Psoas muscle (tissue), 8 donors: ENCODE results near the gene TMED6. TPM values are rescaled to one million over a fixed set of nuclear protein-coding genes. Genes with fewer than 3 reads are reported as not detected.

Experiments
- ATAC-seq, 4 donors: fragments of 200-7000 bp; cut with Tn5 transposase; one replicate each; pipeline ENCODE4 v1.9.1; 2020; ENCODE audit warnings: moderate library complexity in 3 of 4, mild to moderate bottlenecking in 2 of 4
- DNase-seq, 2 donors: peaks; one replicate each; pipeline ENCODE4 v3.0.0-alpha.2; 2020
- H3K27ac ChIP-seq: fragments of 200-600 bp; one replicate; pipeline ENCODE4 v1.8.0; 2022
- H3K27me3 ChIP-seq, 3 donors: fragments of 200-600 bp in 1 of 3; one replicate each; pipeline versions ENCODE4 v1.6.1 to v1.8.0; 2013 to 2022; ENCODE audit warnings: low read length in 2 of 3, mild to moderate bottlenecking in 2 of 3, moderate library complexity in 1 of 3; ENCODE audit not compliant: insufficient read depth in 3 of 3
- H3K36me3 ChIP-seq, 2 donors: fragments of 200-600 bp in 1 of 2; one replicate each; pipeline versions ENCODE4 v1.6.1 to v1.8.0; 2013 to 2022; ENCODE audit warnings: low read depth in 1 of 2, mild to moderate bottlenecking in 1 of 2, moderate library complexity in 1 of 2; ENCODE audit not compliant: insufficient read depth in 1 of 2
- H3K4me1 ChIP-seq: fragments of 200-600 bp; one replicate; pipeline ENCODE4 v1.8.0; 2022
- H3K4me3 ChIP-seq: fragments of 200-600 bp; one replicate; pipeline ENCODE4 v1.8.0; 2022; ENCODE audit warnings: mild to moderate bottlenecking
- H3K9me3 ChIP-seq: fragments of 200-600 bp; one replicate; pipeline ENCODE4 v1.8.0; 2022
- WGBS, 3 donors: extraction: QIAGEN DNeasy Blood & Tissue Kit; methylation state at CpG; one replicate each; pipeline versions ENCODE4 v1.1.6 to v1.1.7; 2013; 5-methylcytosine and 5-hydroxymethylcytosine counted together
- intact Hi-C, 2 donors: fragments of 100-400 bp; cut with DNase I; formaldehyde crosslinking; loops; one replicate each; pipeline versions ENCODE4 v1.11.0 to v1.14.2; 2022
- polyA plus RNA-seq, 3 donors: library from polyadenylated mRNA; stranded (reverse); fragments of 200-250 nt; gene quantifications; one replicate each; pipeline ENCODE4 v1.2.3, GENCODE V29; 2013
- total RNA-seq, 4 donors: library from RNA; stranded (reverse); fragmentation: NEBNext Ultra II Directional in 2 of 4; extraction: Animal tissue kit (Norgen Biotek cat#: 25700) in 2 of 4; gene quantifications; one replicate each; pipeline versions ENCODE4 v1.2.1 to v1.2.4, GENCODE V29; 2021 to 2023
- TF ChIP-seq, protein P1 (sequence below): fragments of 200-600 bp; IDR thresholded peaks from one replicate; pipeline ENCODE4 v1.8.0; 2022; ENCODE audit warnings: antibody characterized with exemption
- donor health status: healthy with polysubstance abuse.
- donor health status: DM: no; HTN: no; CAD: no; lungs with moderate emphysema.
- donor health status: Bipolar disorder and iron deficiency.
- donor health status: healthy.
- donor health status: DM: yes; HTN: yes; CAD: no.
- donor health status: DM: no; HTN: no; CAD: no.
- donor health status: DM: no; HTN: no; CAD: no.
- donor health status: DM: yes; HTN: yes; CAD: no.

The TMED6 gene
- total and polyA plus RNA-seq, 7 donors, result 0.09 to 0.34 (median 0.19) TPM; not detected in 3

DNA sequence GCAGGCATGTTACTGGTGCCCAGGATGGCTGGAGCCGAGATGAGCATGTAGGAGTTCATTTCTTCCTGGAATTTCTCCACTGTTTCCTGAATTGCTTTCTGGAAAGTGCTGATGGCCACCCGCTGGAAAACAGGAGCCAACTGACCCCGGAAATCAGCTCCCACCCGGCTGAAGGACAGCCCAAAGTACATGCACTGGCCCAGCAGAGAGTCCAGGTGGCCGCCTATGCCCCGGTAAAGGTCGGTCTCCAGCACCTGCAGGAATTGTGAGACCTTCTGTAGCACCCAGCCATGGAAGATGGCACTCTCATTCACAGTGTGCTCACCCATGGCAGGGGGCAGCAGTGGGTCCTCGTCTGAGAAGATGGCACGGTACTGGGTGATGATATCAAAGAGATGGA, 16.9 kb downstream of the TMED6 start:
- Histone ChIP-seq H3K27me3 (no peaks in the 10 kb centered on the region), H3K27ac (no peak overlapping the region), H3K9me3 (no peaks in the 10 kb centered on the region), H3K4me3 (no peak overlapping the region), H3K36me3 (peaks cover 0 to 57% of the 10 kb centered on the region in 2 donors), H3K4me1 (peaks cover 21% of the 10 kb centered on the region)
- intact Hi-C loops, result no loop called here
- TF ChIP-seq, protein P1, sequence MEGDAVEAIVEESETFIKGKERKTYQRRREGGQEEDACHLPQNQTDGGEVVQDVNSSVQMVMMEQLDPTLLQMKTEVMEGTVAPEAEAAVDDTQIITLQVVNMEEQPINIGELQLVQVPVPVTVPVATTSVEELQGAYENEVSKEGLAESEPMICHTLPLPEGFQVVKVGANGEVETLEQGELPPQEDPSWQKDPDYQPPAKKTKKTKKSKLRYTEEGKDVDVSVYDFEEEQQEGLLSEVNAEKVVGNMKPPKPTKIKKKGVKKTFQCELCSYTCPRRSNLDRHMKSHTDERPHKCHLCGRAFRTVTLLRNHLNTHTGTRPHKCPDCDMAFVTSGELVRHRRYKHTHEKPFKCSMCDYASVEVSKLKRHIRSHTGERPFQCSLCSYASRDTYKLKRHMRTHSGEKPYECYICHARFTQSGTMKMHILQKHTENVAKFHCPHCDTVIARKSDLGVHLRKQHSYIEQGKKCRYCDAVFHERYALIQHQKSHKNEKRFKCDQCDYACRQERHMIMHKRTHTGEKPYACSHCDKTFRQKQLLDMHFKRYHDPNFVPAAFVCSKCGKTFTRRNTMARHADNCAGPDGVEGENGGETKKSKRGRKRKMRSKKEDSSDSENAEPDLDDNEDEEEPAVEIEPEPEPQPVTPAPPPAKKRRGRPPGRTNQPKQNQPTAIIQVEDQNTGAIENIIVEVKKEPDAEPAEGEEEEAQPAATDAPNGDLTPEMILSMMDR, result no peak
- 90 to 92% (median 91%) methylated on average over 9 of the region's 9 CpGs for WGBS, 3 donors
- ATAC-seq, result no peak
- DNase-seq, result no peak

DNA sequence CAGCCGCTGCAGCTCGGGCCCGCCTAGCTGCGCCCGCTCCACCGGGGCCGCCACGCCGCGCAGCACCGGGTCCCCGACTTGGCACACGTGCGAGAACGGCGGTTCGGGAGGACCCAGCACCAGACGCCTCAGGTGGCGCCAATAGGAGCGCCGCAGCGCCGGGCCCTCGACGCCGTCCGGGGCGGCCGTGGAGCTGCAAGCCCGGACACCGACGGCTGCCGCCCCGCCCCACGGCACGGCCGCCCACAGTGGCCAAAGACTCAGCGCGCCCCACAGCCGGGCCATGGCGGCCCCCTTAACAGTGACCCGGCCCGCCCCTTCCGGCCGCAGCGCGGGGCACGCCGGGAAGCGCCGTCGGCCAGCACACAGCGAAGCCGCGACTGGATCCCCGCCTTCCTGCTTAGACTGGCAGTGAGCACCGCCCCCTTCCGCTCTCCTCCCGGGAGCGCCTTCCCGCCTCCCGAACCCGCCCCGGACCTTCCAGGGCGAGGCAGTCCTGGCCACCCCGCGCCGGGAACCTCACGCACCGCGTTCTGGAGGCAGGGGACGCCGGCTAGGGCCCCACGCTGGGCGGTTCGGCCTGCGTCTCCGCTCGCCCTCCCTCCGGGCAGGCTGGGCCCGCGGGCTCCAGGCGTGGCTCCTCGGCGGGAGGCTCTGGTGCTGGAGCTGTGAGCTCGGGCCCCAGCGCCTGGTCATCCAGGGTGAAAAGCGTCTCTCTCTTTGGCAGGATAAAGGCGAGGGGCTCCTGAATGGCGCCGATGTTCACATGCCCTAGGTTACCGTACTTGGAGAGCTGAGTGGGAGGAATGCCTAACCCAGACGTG, 21.1 kb downstream of the TMED6 start, which contains the start of gene PDF:
PDF (minus strand) TSS at position 303 of the 824 bp plus-strand sequence; CDS start at position 285, 18 bp downstream.
- no peaks in the 10 kb centered on the region for H3K9me3 ChIP-seq
- intact Hi-C loops, result no loop called here
- DNase-seq, result peak; percentile 94 to 97
- H3K27me3 ChIP-seq, result no peaks in the 10 kb centered on the region
- 1 to 2% (median 1%) methylated on average over 41 to 93 of the region's 93 CpGs for WGBS, 3 donors
- peak within 1 kb of the TSS; percentile 92 for H3K4me3 ChIP-seq
- peak; percentile 89 to 93 (median 92) for ATAC-seq
- H3K4me1 ChIP-seq, result peaks cover 47% of the 10 kb centered on the region
- H3K27ac ChIP-seq, result peak within 1 kb of the TSS; percentile 98
- TF ChIP-seq, protein P1, result no peak
- peaks cover 0 to 70% of the 10 kb centered on the region in 2 donors for H3K36me3 ChIP-seq

DNA sequence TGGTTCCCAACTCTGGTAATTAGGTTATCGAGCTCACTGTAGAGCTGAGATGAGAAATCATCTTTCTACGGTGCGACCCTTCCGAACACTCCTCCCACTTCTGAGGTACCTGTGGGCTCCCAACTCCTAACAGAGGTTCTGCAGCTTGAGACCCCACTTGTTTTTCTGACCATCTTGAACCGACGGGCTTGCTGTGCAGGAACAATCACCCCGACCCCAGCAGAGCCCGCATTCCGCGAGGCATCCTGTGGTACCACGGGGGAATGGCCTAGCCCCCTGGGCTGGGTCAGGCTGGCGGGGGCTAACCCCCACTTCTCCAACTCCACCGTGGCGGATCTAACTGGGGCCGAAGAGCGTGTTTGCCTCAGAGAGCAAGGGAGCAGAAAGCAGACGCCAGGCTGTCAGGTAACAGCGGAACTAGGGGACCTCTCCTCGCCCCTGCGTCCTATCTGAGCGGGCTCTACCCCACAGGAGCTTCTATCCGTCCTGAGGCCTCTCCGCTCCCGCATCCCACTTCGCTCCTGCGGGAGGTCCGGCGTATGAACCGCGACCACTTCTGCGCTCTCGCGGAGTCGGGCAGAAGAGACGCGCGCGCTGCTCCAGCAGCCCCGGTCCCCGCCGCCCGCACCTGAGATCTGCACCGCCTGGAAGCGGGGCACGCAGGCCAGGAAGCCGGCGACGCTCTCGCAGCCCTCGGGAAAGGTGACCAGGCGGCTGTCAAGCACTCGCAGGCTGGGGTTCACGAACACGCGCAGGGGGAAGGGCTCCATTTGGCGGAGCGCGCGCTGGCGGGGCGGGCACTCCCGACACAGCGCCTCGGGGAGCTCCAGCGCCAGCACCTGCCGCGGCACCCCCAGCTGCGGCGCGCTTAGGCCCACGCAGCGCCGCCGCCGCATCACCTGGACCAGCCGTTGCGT, 22.0 kb downstream of the TMED6 start:
- H3K36me3 ChIP-seq, result peaks cover 0 to 70% of the 10 kb centered on the region in 2 donors
- intact Hi-C loops, result no loop called here
- peaks cover 56% of the 10 kb centered on the region for H3K4me1 ChIP-seq
- no peaks in the 10 kb centered on the region for H3K9me3 ChIP-seq
- H3K4me3 ChIP-seq, result peak overlapping the region; percentile 92
- ATAC-seq (peak; percentile 33 to 50 (median 43)), DNase-seq (no peak)
- 6% methylated on average over 63 to 77 of the region's 77 CpGs for WGBS, 3 donors
- TF ChIP-seq, protein P1, result no peak
- no peaks in the 10 kb centered on the region for H3K27me3 ChIP-seq
- peak overlapping the region; percentile 98 for H3K27ac ChIP-seq

DNA sequence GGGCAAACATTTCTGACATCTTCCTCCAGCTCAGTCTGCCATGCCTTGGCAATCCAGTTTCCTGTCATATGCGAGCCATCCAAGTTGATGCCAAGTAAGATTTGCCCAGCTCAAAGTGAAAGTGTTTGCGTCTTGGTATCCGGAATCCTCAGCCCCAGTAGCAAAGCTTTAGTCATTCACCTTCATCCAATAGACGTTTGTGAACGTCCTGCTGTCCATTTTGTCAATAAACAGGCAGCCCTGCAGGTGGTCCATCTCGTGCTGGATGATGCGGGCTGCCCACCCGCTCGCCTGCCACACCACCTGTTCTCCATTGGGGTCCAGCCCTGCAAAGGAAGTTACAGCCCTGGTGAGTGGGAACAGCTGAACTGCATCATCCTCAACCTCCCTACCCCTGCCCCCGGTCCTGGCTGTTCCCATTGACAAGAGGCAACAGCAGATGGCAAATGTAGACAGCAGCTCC, 22.7 kb downstream of the TMED6 start:
- Histone ChIP-seq H3K4me3 (peak overlapping the region; percentile 92), H3K9me3 (no peaks in the 10 kb centered on the region), H3K36me3 (peaks cover 0 to 70% of the 10 kb centered on the region in 2 donors), H3K27me3 (no peaks in the 10 kb centered on the region), H3K27ac (peak overlapping the region; percentile 98), H3K4me1 (peaks cover 64% of the 10 kb centered on the region)
- no peak for DNase-seq
- ATAC-seq, result peak in 2 of 4 donors; percentile 7 to 22
- intact Hi-C loops, result no loop called here
- TF ChIP-seq, protein P1, result no peak
- WGBS, 3 donors, result 21 to 34% (median 28%) methylated on average over 10 of the region's 10 CpGs
